ENCODE measurements around the gene ST8SIA5.

- no peak for TF ChIP-seq TAF1 (IDR thresholded peaks at IDR 0.05; ENCODE audit: low read depth)
- TF ChIP-seq EP300 (IDR thresholded peaks at IDR 0.05; ENCODE audit: borderline replicate concordance), result no peak
- no peak for TF ChIP-seq FOXM1 (IDR thresholded peaks at IDR 0.05; ENCODE audit: borderline replicate concordance, low read depth)
- no peak for TF ChIP-seq RAD21 (IDR thresholded peaks at IDR 0.05; ENCODE audit: low read depth)
- no peak for TF ChIP-seq TEAD4 (IDR thresholded peaks at IDR 0.05)
- TF ChIP-seq TCF12 (IDR thresholded peaks at IDR 0.05; ENCODE audit: low read depth), result no peak
- no peak for TF ChIP-seq CEBPB (IDR thresholded peaks at IDR 0.05)
- no peak for TF ChIP-seq CREB1 (IDR thresholded peaks at IDR 0.05; ENCODE audit: low read depth)
- no peak for TF ChIP-seq USF1 (IDR thresholded peaks at IDR 0.05)
- no peak for TF ChIP-seq MAX (IDR thresholded peaks at IDR 0.05)
- no peak for TF ChIP-seq YY1 (IDR thresholded peaks at IDR 0.05; ENCODE audit: low read depth)
- no peak for TF ChIP-seq EGR1 (IDR thresholded peaks at IDR 0.05)
These were observed 128.6 kb downstream of the ST8SIA5 start for GRCh38 chr18:46628206-46628605.
